IPS-18c (cell line): ENCODE data around the gene ATG4A.

Experiments used
- H3K4me3 ChIP-seq: 2 replicates; pipeline ENCODE4 v1.7.0; 2013; ENCODE audit warnings: low read depth, mild to moderate bottlenecking, low read length, moderate library complexity; ENCODE audit not compliant: insufficient read depth
- H3K9me3 ChIP-seq: one replicate; pipeline ENCODE4 v1.6.1; 2013; ENCODE audit warnings: mild to moderate bottlenecking, low read length, moderate library complexity; ENCODE audit not compliant: control insufficient read depth, insufficient read depth

ATG4A gene

GRCh38 chrX:108097380-108097779 lies 5.8 kb downstream of the ATG4A start:
- H3K4me3 ChIP-seq: no peak overlapping the region
- H3K9me3 ChIP-seq: no peaks in the 10 kb centered on the region

- H3K9me3 ChIP-seq: no peaks in the 10 kb centered on the region
- H3K4me3 ChIP-seq: no peak overlapping the region
These were observed 13.9 kb downstream of the ATG4A start for GRCh38 chrX:108105473-108105872.

- Histone ChIP-seq H3K4me3 (no peak overlapping the region), H3K9me3 (no peaks in the 10 kb centered on the region)
These were observed 23.0 kb downstream of the ATG4A start for GRCh38 chrX:108114541-108114940.

GRCh38 chrX:108117988-108118387 lies 26.4 kb downstream of the ATG4A start:
- H3K9me3 ChIP-seq: no peaks in the 10 kb centered on the region
- H3K4me3 ChIP-seq: no peak overlapping the region

DNA sequence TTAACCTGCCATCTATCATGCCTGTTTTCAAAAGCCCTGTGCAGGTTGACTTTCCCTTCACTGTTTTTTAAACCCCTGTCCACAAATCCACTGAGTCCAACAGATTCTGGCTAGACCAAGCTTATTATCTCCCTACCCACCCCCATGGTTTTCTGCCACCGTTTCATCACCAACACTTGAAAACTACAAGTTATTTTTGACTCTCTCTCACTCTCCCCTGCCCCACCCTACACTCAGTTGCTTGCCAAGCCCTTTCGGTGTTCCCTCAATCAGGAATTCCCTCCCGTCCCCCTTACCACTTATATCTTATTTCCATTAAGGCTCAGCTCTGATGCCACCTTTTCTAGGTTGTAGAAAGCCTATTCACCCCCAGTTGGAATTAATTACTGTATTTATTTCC lies 29.7 kb downstream of the ATG4A start:
- no peak overlapping the region for H3K4me3 ChIP-seq
- no peaks in the 10 kb centered on the region for H3K9me3 ChIP-seq

GRCh38 chrX:108122748-108123147 lies 31.2 kb downstream of the ATG4A start:
- no peaks in the 10 kb centered on the region for H3K9me3 ChIP-seq

DNA sequence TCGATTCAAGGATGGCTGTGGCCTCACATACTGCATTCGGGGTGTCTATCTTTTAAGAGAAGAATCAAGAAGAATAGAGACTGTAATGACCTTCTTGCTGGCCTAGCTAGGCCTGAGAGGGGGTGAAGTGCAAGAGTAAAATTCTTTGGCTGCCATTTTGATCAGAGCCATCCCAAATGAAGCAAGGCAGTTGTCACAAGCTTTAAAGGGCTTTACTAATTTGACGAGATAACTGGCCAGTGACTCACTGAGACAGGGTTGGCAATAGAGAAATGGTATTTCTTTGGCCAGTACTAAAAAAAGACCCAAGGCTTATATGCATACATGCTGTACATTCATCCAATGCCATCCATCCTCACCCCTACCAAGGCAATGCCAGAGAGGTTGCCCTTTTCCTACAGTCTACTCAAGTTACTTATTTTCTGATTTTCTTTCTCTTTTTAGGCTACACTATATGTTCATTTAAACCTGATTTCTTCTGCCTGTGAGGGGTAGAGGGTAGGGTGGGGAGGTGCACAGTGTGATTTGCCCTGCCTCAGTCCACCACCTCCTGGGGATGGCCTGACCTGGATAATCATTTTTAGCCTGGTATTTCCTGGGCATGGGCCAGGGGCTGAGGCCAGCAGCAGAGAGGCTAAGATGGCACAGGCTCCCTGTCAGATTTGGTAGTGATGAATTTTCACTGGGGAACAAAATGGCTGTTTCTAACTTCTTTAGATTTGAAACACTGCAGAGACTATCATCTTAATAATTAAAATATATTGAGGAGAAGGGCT lies 32.2 kb downstream of the ATG4A start:
- H3K4me3 ChIP-seq: no peak overlapping the region
- H3K9me3 ChIP-seq: no peaks in the 10 kb centered on the region

More at GRCh38 chrX:108122748-108123147, 31.2 kb downstream of the ATG4A start:
- H3K4me3 ChIP-seq: no peak overlapping the region

- Histone ChIP-seq H3K4me3 (no peak overlapping the region), H3K9me3 (no peaks in the 10 kb centered on the region)
These were observed 35.1 kb downstream of the ATG4A start for GRCh38 chrX:108126661-108127060.

DNA sequence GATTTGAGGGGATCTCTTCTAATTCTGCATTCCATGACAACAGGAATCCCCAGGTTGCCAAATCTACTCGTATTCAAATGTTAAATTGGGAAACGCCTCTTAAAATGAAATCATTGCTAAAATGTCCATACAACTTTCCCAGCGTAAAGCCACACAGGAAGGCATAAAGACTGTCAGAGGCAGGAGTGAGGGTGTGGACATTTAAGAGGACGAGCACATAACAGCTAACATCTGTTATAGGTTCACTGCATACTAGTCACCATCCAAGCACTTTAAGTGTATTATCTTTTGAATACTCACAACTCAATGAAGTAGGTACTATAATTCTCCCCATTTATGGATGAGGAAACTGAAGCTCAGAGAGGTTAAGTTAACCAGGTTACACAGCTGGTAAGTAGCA lies 35.6 kb downstream of the ATG4A start:
- Histone ChIP-seq H3K4me3 (no peak overlapping the region), H3K9me3 (no peaks in the 10 kb centered on the region)

DNA sequence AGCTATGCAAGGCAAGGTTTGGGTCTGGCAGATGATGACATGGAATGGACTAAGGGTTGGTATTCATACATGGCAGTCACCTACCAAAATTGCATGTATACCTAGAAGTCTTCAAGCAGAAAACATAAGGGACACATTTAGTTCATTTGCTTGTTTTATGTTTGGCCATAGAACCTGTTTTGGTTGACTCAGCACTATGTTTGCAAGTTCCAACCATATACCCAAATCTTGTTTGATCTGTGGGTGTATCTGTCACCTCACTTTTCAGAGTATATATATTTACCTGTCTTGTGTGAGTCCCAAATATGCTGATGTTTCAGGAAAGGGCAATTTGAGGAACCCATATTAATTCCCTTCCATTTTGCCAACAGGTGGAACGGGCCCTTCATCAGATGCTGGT lies 39.3 kb downstream of the ATG4A start:
- no peaks in the 10 kb centered on the region for H3K9me3 ChIP-seq
- no peak overlapping the region for H3K4me3 ChIP-seq

DNA sequence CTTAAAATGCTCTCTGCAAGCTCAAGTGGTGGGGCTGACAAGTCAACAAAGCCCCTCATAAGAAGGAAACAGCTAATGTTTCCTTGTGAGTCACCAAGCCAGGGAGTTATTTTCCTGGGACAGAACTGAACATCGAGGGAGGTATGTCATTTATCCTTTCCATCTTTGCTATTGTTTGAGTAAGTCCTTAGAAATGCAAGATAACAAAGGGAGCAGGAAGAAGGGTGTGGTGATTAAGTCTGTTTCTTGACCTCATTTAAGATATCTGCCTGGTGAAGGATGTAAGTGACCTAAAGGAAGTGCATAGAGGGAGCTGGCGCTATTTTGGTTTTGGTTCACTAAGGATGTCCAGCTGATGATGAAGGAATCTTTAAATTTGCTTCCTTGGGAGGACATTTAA lies 39.9 kb downstream of the ATG4A start:
- Histone ChIP-seq H3K9me3 (no peaks in the 10 kb centered on the region), H3K4me3 (no peak overlapping the region)

- H3K9me3 ChIP-seq: no peaks in the 10 kb centered on the region
- H3K4me3 ChIP-seq: no peak overlapping the region
These were observed 40.5 kb downstream of the ATG4A start for GRCh38 chrX:108132034-108132433.

GRCh38 chrX:108132876-108133275 lies 41.3 kb downstream of the ATG4A start:
- no peaks in the 10 kb centered on the region for H3K9me3 ChIP-seq
- no peak overlapping the region for H3K4me3 ChIP-seq

- no peaks in the 10 kb centered on the region for H3K9me3 ChIP-seq
These were observed 43.1 kb downstream of the ATG4A start for GRCh38 chrX:108134724-108135123.

DNA sequence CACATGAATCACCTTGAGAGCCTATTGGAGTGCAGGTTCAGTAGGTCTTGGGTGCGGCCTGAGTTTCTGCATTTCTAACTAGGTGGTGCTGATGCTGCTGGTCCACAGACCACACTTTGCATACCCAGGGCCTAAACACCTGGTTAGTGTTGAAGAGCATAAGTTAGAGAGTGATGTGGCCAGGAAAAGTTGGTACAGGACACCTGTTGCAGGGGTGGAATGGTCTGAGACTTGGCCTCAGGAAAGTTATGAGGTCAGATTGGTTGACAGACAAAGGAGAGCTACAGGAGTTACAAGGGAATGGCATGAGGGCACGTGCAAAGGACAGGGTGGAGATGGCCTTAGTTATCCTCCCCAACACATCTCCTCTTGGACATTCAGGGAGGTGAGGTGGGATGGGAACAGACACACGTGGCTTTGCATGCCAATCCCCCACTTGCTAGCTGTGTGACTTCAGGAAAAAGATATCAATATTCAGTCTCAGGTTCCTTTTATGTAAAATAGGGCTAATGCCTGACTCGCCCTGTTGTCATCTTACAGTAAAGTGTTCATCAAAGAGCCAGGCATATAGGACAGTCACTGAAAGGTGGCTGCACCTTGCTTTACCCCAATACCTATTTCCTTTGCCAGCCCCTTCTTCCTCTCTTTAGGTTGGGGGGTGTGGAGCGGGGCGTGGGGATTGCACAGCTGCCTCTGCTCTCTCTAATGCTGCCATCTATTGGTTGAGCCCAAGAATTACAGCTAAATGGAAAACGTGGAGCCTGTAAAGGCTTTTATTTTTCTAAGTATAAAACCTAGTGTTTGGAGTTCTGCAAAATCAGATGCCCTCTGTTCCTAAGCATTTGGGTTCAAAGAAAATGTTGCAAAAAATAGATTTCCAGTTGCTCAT lies 47.5 kb downstream of the ATG4A start:
- Histone ChIP-seq H3K4me3 (no peak overlapping the region), H3K9me3 (no peaks in the 10 kb centered on the region)

More at GRCh38 chrX:108134724-108135123, 43.1 kb downstream of the ATG4A start:
- no peak overlapping the region for H3K4me3 ChIP-seq

DNA sequence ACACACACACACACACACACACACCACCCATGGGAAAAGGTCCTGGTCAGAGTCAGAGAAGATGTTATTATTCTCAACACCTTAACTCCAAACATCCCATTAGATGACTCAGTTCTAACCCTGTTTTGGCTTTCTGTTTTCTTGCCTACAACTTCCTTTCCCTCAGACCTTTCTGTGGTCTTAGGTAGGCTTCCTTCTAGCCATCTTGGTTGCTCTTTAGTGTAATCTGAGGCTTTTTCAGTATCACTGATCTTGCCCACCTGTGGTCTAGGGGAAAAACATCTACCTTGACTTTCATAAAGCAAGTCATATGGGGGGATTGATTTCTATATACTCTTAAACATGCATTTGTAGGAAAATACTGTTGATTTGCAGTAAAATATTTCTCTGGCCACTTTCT lies 56.9 kb downstream of the ATG4A start:
- H3K9me3 ChIP-seq: no peaks in the 10 kb centered on the region
- H3K4me3 ChIP-seq: no peak overlapping the region

DNA sequence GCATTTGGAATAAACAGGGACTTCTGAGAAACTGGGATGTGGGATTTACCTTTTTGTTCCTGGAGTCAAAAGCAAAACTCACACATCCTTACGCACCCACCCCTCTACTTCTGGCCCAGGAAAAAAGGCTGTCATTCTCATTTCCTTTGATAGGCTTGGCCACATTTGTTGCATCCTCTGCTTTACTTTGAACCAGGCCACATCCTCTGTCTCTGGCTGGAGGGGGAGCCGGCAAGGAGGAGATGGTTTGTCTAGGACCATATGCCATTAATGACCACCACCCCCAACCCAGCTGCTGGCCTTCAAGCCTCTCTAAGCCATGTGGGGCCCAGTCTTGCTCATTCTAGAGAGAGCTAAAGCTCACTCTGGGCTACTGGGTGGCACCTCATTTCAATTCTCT lies 64.5 kb downstream of the ATG4A start:
- Histone ChIP-seq H3K4me3 (no peak overlapping the region), H3K9me3 (no peaks in the 10 kb centered on the region)

GRCh38 chrX:108156934-108157466 lies 65.4 kb downstream of the ATG4A start:
- Histone ChIP-seq H3K9me3 (no peaks in the 10 kb centered on the region), H3K4me3 (no peak overlapping the region)
